Measurements from ENCODE around the gene TECR. TPM values are rescaled to one million over a fixed set of nuclear protein-coding genes. Genes with fewer than 3 reads are reported as not detected.

Gene TECR
- total RNA-seq, 1 donor from 2014 or later = 123 TPM

DNA sequence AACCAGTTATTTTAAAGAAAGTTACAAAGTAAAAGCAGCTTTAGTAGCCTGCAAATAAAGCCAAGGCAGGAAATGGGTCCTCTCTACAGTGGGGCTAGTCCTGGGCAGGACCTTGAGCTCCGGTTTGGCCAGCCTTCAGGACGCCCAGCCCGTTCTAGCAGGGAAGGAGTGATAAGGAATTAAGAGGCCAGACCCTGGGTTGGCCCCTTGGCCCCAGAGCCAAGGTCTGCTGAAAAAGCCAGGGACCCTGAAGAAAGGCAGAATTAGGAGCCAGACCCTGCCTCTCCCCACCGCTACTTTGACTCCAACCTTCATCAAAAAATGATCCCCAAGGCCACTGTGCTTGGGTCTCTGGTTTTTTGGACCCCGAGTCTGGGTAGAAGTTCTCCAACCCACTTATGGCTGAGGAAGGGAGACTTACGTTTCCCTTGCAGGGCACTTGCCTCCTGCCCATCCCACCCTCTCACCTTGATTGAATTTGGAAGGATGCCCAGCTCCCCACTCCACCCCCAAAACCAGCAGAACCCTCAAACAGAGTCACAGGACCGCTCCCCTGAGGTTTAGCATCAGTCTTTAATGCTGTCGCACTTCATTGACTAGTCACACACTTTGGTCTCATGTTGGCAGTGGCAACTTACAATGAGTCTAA is 15.1 kb upstream of the TECR start:
- H3K27me3 ChIP-seq = no peaks in the 10 kb centered on the region
- H3K27ac ChIP-seq = peak overlapping the region; percentile 36
- H3K4me3 ChIP-seq = no peak overlapping the region
- TF ChIP-seq, protein P1, sequence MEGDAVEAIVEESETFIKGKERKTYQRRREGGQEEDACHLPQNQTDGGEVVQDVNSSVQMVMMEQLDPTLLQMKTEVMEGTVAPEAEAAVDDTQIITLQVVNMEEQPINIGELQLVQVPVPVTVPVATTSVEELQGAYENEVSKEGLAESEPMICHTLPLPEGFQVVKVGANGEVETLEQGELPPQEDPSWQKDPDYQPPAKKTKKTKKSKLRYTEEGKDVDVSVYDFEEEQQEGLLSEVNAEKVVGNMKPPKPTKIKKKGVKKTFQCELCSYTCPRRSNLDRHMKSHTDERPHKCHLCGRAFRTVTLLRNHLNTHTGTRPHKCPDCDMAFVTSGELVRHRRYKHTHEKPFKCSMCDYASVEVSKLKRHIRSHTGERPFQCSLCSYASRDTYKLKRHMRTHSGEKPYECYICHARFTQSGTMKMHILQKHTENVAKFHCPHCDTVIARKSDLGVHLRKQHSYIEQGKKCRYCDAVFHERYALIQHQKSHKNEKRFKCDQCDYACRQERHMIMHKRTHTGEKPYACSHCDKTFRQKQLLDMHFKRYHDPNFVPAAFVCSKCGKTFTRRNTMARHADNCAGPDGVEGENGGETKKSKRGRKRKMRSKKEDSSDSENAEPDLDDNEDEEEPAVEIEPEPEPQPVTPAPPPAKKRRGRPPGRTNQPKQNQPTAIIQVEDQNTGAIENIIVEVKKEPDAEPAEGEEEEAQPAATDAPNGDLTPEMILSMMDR (IDR thresholded peaks at IDR 0.05) = no peak
- DNase-seq = no peak
- no peak for ATAC-seq
- peaks cover 42% of the 10 kb centered on the region for H3K4me1 ChIP-seq
- H3K36me3 ChIP-seq = peaks cover 29% of the 10 kb centered on the region
- H3K9me3 ChIP-seq = no peaks in the 10 kb centered on the region
- intact Hi-C loops (cut with DNase I) = no loop called here

DNA sequence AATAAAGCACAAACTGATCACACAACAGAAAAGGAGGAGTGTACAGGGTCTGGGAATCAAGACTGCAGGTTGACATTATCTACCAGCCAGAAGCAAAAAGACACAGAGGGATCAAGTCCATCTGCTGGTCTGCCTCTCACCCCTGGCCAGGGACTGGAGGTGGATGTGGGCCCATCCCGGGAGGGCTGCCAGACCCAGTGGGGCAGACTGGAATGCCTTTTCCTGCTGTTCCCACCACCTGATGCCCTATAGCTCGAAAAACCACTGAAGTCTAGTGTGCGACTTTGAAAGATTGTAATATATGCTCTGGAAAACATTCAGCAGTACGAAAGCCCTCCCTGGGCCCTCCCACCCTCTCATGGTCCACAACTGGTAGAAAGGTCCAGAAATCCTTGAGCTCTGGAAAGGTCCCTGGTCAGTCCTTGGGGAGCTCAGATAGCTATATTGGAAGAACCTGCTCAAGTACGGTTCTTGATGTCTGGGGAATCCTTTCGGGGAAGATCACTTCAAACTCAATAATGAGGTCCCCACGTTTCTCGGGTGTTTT is 13.8 kb upstream of the TECR start:
- Histone ChIP-seq H3K27ac (peak overlapping the region; percentile 32), H3K4me3 (peak overlapping the region; percentile 98), H3K9me3 (no peaks in the 10 kb centered on the region), H3K36me3 (peaks cover 29% of the 10 kb centered on the region), H3K27me3 (no peaks in the 10 kb centered on the region), H3K4me1 (peaks cover 42% of the 10 kb centered on the region)
- ATAC-seq = no peak
- DNase-seq = no peak
- intact Hi-C loops (cut with DNase I) = no loop called here
- TF ChIP-seq, protein P1 (IDR thresholded peaks at IDR 0.05) = no peak

DNA sequence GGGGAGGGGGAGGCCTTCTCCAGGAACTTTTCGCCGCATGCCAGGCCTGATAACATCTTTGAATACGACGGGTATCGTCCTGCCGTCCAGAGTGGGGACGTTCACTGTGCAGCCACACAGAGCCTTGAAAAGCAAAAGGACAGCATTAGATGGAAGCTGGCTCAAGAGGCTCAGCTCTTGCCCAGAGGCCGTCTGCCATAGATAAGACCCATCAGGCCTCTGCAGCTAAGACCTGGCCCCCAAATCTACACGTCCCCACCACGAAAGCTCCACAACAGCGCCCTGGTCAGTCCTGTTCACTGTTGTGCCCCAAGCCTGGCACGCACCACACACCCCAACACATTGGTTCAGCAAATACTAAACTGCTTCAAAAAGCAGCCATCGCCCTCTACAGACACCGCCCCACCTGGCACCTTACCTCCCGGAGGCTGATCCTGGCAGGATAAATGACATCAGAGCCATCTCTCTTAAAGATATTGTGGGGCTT is 13.3 kb upstream of the TECR start:
- DNase-seq (peak; percentile 70), ATAC-seq (no peak)
- Histone ChIP-seq H3K27me3 (no peaks in the 10 kb centered on the region), H3K9me3 (no peaks in the 10 kb centered on the region), H3K27ac (no peak overlapping the region), H3K36me3 (peaks cover 29% of the 10 kb centered on the region), H3K4me3 (peak overlapping the region; percentile 98), H3K4me1 (peaks cover 39% of the 10 kb centered on the region)
- TF ChIP-seq, protein P1 (IDR thresholded peaks at IDR 0.05) = peak; percentile 7
- intact Hi-C loops (cut with DNase I) = no loop called here

DNA sequence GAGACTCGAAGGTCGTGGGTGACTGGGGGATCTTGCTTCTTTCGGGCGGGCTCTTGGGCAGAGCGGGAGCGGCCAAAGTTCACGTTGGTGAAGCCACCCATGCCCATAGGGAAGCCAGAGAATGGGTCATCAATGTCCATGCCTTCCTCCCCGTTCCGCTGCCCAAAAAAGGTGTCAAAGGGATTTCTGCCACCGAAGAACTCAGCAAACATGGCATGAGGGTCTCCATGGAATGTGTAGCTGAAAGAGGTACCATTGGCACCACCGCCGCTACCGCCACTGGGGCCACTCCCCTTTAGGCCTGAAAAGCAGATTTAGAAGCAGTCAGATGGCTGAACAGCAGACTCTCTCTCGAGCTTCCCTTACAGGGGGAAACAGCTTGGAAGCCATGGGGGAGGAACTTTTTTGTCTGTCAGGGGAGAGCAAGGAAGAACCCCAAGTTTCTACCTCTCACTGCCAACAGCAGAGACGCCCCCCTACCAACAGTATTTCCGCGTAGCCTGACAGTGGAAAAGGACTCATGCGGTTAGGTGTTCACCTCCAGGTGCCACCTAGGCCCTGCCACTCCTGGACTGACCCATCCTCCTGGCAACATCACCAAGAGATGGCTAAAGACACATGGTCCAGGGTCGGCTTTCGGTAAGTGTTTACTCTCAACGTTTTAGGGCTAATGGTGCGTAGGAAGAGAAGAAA is 12.5 kb upstream of the TECR start:
- no peaks in the 10 kb centered on the region for H3K9me3 ChIP-seq
- H3K27me3 ChIP-seq = no peaks in the 10 kb centered on the region
- peak overlapping the region; percentile 99 for H3K27ac ChIP-seq
- ATAC-seq (no peak), DNase-seq (no peak)
- intact Hi-C loops (cut with DNase I) = no loop called here
- peaks cover 29% of the 10 kb centered on the region for H3K36me3 ChIP-seq
- TF ChIP-seq, protein P1 (IDR thresholded peaks at IDR 0.05) = no peak
- H3K4me1 ChIP-seq = peaks cover 35% of the 10 kb centered on the region
- peak overlapping the region; percentile 98 for H3K4me3 ChIP-seq

DNA sequence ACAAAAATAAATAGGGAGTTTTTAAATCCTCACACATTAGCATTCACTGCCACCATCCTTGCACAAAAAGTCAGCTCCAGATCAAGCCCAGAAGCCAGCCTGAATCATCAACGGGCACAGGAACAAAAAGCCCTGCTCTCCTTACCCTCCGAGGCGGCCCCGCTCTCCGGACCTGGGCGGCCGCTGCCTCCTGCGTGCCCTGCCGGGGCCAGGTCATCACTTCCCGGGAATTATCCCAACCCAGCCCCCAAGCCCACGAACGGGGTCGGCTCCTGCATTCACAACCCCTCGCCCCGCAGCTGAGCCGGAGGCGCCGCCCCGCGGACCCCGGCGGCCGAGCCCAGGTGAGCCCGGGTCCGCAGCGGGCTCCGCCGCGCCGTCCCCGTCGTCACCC is 12.0 kb upstream of the TECR start:
- intact Hi-C loops (cut with DNase I) = no loop called here
- TF ChIP-seq, protein P1 (IDR thresholded peaks at IDR 0.05) = no peak
- ATAC-seq (no peak), DNase-seq (no peak)
- peaks cover 35% of the 10 kb centered on the region for H3K4me1 ChIP-seq
- no peaks in the 10 kb centered on the region for H3K27me3 ChIP-seq
- peak overlapping the region; percentile 98 for H3K4me3 ChIP-seq
- peaks cover 29% of the 10 kb centered on the region for H3K36me3 ChIP-seq
- H3K27ac ChIP-seq = peak overlapping the region; percentile 99
- H3K9me3 ChIP-seq = no peaks in the 10 kb centered on the region
